OCI-LY1 (cell line): Measurements from ENCODE around the gene SCP2D1.

Experiments
- EZH2 ChIP-seq: fragments of 200-600 bp; sonication (generic), shearing (Covaris generic); IDR thresholded peaks from 2 replicates; pipeline ENCODE4 v1.8.0; 2017; ENCODE audit warnings: borderline replicate concordance, mixed run types, mild to moderate bottlenecking, antibody characterized with exemption, low read length, moderate library complexity, mixed read lengths
- TF ChIP-seq, protein P1 (sequence below): fragments of 200-600 bp; sonication (generic), shearing (Covaris generic); IDR thresholded peaks from 2 replicates; pipeline ENCODE4 v1.5.1; 2017; ENCODE audit warnings: mild to moderate bottlenecking, antibody characterized with exemption, low read length, moderate library complexity, mixed read lengths

DNA sequence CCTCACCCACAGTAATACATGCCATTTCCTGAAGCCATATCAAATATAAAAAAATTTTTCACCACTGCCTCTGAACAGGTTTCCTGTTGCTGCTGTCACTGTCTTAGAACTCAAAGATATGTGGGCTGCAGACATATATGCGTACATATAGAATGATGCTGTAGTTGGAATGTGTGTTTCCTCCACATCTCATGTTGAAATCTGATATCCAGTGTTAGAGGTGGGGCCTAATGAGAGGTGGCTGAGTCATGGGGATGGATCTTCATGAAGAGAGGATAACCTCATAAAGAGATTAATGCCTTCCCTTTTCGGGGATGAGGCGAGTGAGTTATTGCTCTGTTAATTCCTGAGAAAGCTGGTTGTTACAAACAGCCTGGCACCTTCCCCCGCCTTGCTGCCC, 7.7 kb upstream of the SCP2D1 start:
- TF ChIP-seq, protein P1, sequence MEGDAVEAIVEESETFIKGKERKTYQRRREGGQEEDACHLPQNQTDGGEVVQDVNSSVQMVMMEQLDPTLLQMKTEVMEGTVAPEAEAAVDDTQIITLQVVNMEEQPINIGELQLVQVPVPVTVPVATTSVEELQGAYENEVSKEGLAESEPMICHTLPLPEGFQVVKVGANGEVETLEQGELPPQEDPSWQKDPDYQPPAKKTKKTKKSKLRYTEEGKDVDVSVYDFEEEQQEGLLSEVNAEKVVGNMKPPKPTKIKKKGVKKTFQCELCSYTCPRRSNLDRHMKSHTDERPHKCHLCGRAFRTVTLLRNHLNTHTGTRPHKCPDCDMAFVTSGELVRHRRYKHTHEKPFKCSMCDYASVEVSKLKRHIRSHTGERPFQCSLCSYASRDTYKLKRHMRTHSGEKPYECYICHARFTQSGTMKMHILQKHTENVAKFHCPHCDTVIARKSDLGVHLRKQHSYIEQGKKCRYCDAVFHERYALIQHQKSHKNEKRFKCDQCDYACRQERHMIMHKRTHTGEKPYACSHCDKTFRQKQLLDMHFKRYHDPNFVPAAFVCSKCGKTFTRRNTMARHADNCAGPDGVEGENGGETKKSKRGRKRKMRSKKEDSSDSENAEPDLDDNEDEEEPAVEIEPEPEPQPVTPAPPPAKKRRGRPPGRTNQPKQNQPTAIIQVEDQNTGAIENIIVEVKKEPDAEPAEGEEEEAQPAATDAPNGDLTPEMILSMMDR, result no peak
- no peak for TF ChIP-seq EZH2
